GM12878 (cell line): ENCODE measurements around the gene RPUSD2. TPM values are rescaled to one million over a fixed set of nuclear protein-coding genes. Genes with fewer than 3 reads are reported as not detected.

Experiments
- ATAC-seq: fragments of 200-7000 bp; cut with Tn5 transposase; 3 replicates; pipeline ENCODE4 v1.9.1; 2020; ENCODE audit warnings: mild to moderate bottlenecking, moderate library complexity
- BruUV-seq: library from RNA; stranded (reverse); fragments of 400-500 nt; replicated peaks from 2 replicates; lab custom pipeline; 2021; lab: Mats Ljungman, UMichigan
- CTCF ChIA-PET: fragments of 300-600 bp; sonication (Branson Sonifier 250); formaldehyde crosslinking; extraction: SDS; loops from one replicate; lab custom pipeline; 2021; ENCODE audit warnings: inconsistent platforms; lab: Yijun Ruan, JAX
- POLR2A ChIA-PET: fragments of 350-600 bp; formaldehyde crosslinking; extraction: SDS; loops from one replicate; lab custom pipeline; 2021; ENCODE audit warnings: inconsistent platforms; lab: Charles Lee
- RAD21 ChIA-PET: fragments of 300-600 bp; sonication (Branson Sonifier 250); formaldehyde crosslinking; loops from one replicate; lab custom pipeline; 2023; ENCODE audit warnings: antibody characterized with exemption; ENCODE audit not compliant: unreplicated experiment; lab: Charles Lee
- SMC1A ChIA-PET: fragments of 300-600 bp; sonication (Branson Sonifier 250); formaldehyde crosslinking; loops from one replicate; lab custom pipeline; 2023; ENCODE audit not compliant: unreplicated experiment, uncharacterized antibody; lab: Charles Lee
- DNase-seq: peaks from one replicate; pipeline ENCODE4 v3.0.0-alpha.2; 2011; ENCODE audit warnings: low read depth, low spot score
- FAIRE-seq: peaks from 3 replicates; lab custom pipeline; 2011; peaks lifted over from hg19 to GRCh38; lab: Jason Lieb, UNC
- H2AFZ ChIP-seq: 2 replicates; pipeline ENCODE4 v1.6.0; 2011; ENCODE audit warnings: low read depth, low read length, control low read depth; ENCODE audit not compliant: control insufficient read depth
- H3K27ac ChIP-seq: 2 replicates; pipeline ENCODE4 v1.5.1; 2011; ENCODE audit warnings: control low read depth; ENCODE audit not compliant: control insufficient read depth, insufficient read depth
- H3K27me3 ChIP-seq, 2 experiments: replicated peaks in 1 of 2; 2 replicates each; pipeline versions ENCODE4 v1.6.0 to v1.6.1; 2011; ENCODE audit warnings: low read length in 1 of 2; ENCODE audit not compliant: control insufficient read depth in 2 of 2, insufficient read depth in 2 of 2
- H3K36me3 ChIP-seq, 2 experiments: 2 replicates each; pipeline ENCODE4 v1.5.1; 2011; ENCODE audit warnings: low read length in 1 of 2; ENCODE audit not compliant: control insufficient read depth in 2 of 2, insufficient read depth in 2 of 2
- H3K4me1 ChIP-seq: 2 replicates; pipeline ENCODE4 v1.6.1; 2011; ENCODE audit warnings: mild to moderate bottlenecking, low read length, moderate library complexity, mixed read lengths; ENCODE audit not compliant: control insufficient read depth, insufficient read depth
- H3K4me2 ChIP-seq: 2 replicates; pipeline ENCODE4 v1.6.0; 2011; ENCODE audit warnings: control low read depth; ENCODE audit not compliant: control insufficient read depth, insufficient read depth
- H3K4me3 ChIP-seq: fragments of 200-600 bp; sonication (generic); 2 replicates; pipeline ENCODE4 v1.5.1; 2016
- H3K79me2 ChIP-seq: 2 replicates; pipeline ENCODE4 v1.6.0; 2011; ENCODE audit warnings: low read length; ENCODE audit not compliant: control insufficient read depth, insufficient read depth
- H3K9ac ChIP-seq: 2 replicates; pipeline ENCODE4 v1.8.0; 2011; ENCODE audit warnings: low read length, control low read depth, mixed read lengths; ENCODE audit not compliant: control insufficient read depth, insufficient read depth
- H3K9me3 ChIP-seq: replicated peaks from 3 replicates; pipeline ENCODE4 v1.5.1; 2011; ENCODE audit warnings: mild to moderate bottlenecking, low read length; ENCODE audit not compliant: control insufficient read depth, insufficient read depth
- H4K20me1 ChIP-seq: 2 replicates; pipeline ENCODE4 v1.6.0; 2011; ENCODE audit not compliant: control insufficient read depth, insufficient read depth
- BACH1 ChIP-seq: fragments of 450-650 bp; IDR thresholded peaks from 2 replicates; pipeline ENCODE4 v1.6.1; 2017; ENCODE audit warnings: mild to moderate bottlenecking, borderline replicate concordance
- BHLHE40 ChIP-seq, 2 experiments: fragments of 450-650 bp in 1 of 2; IDR thresholded peaks; 2 replicates each; pipeline ENCODE4 v1.6.1; 2011 to 2017; ENCODE audit warnings: low read depth in 2 of 2, borderline replicate concordance in 1 of 2, improper control_type of control experiment in 1 of 2, low read length in 1 of 2, mild to moderate bottlenecking in 1 of 2
- CHD2 ChIP-seq: IDR thresholded peaks from 2 replicates; pipeline ENCODE4 v1.6.1; 2011; ENCODE audit warnings: low read depth, low read length, improper control_type of control experiment, borderline replicate concordance
- CREB1 ChIP-seq: IDR thresholded peaks from 2 replicates; pipeline ENCODE4 v1.6.1; 2012; ENCODE audit warnings: low read depth, mild to moderate bottlenecking, inconsistent platforms
- CTCF ChIP-seq, 3 experiments: IDR thresholded peaks in 2 of 3; conservative IDR thresholded peaks in 1 of 3; 2 replicates each; pipeline ENCODE4 v1.5.1; 2011; ENCODE audit warnings: low read depth in 3 of 3, low read length in 3 of 3, mild to moderate bottlenecking in 3 of 3, control low read depth in 2 of 3, moderate library complexity in 2 of 3, inconsistent platforms in 1 of 3, mixed read lengths in 1 of 3; ENCODE audit not compliant: control insufficient read depth in 2 of 3, insufficient read depth in 1 of 3; ENCODE audit errors: extremely low read depth in 1 of 3
- EED ChIP-seq: sonication (generic); IDR thresholded peaks from 2 replicates; pipeline ENCODE4 v1.6.1; 2016; ENCODE audit warnings: antibody characterized with exemption, low read depth
- HDAC2 ChIP-seq: fragments of 200-600 bp; sonication (generic); IDR thresholded peaks from 2 replicates; pipeline ENCODE4 v1.6.1; 2017
- KAT2A ChIP-seq: conservative IDR thresholded peaks from 2 replicates; pipeline ENCODE4 v1.6.1; 2011; ENCODE audit warnings: low read depth, low read length; ENCODE audit not compliant: control insufficient read depth
- LARP7 ChIP-seq: fragments of 450-650 bp; IDR thresholded peaks from 2 replicates; pipeline ENCODE4 v1.6.1; 2017; ENCODE audit warnings: mild to moderate bottlenecking
- MAX ChIP-seq: IDR thresholded peaks from 2 replicates; pipeline ENCODE4 v1.6.1; 2012; ENCODE audit warnings: low read depth, low read length, improper control_type of control experiment
- PRDM15 ChIP-seq: fragments of 450-650 bp; formaldehyde crosslinking; IDR thresholded peaks from 2 replicates; pipeline ENCODE4 v1.4.0; 2020; ENCODE audit warnings: mild to moderate bottlenecking, moderate library complexity
- REST ChIP-seq: IDR thresholded peaks from 2 replicates; pipeline ENCODE4 v1.6.1; 2012; ENCODE audit warnings: mild to moderate bottlenecking, low read depth, low read length
- SMC3 ChIP-seq: IDR thresholded peaks from 2 replicates; pipeline ENCODE4 v1.6.1; 2011; ENCODE audit warnings: low read length, improper control_type of control experiment, borderline replicate concordance
- SRF ChIP-seq, 2 experiments: IDR thresholded peaks; 2 replicates each; pipeline ENCODE4 v1.6.1; 2011; ENCODE audit warnings: low read depth in 2 of 2, low read length in 2 of 2, mild to moderate bottlenecking in 1 of 2, moderate library complexity in 1 of 2
- in situ Hi-C: fragments of 300-500 bp; cut with MboI; formaldehyde crosslinking; loops from 9 replicates; pipeline ENCODE4 v1.14.3; 2018; ENCODE audit warnings: mixed read lengths
- intact Hi-C: fragments of 100-400 bp; cut with micrococcal nuclease; formaldehyde crosslinking; loops from one replicate; pipeline ENCODE4 v1.14.2; 2022; ENCODE audit not compliant: unreplicated experiment
- polyA plus RNA-seq, 11 experiments: library from polyadenylated mRNA; depleted of rRNA in 4 of 11; unstranded in 6 of 11; stranded (reverse) in 5 of 11; fragments of >200 nt; fragmentation: Nextera tagmentation in 4 of 11; fragmentation: Illumina TruSeq in 1 of 11; extraction: Ambion mirVana in 4 of 11; extraction: Trizol in 1 of 11; gene quantifications; 1 replicate in 1 of 11; 2 replicates in 10 of 11; pipeline versions ENCODE4 v1.2.1 to v1.2.3, GENCODE V29; 2011 to 2016; ENCODE audit warnings: inconsistent platforms in 2 of 11, missing spikeins in 2 of 11, low read depth in 1 of 11
- total RNA-seq, 4 experiments: library from RNA; depleted of rRNA in 3 of 4; stranded (reverse); fragments of >200 nt in 3 of 4; fragmentation: Illumina TruSeq in 1 of 4; extraction: Trizol in 1 of 4; gene quantifications; 2 replicates each; pipeline versions ENCODE4 v1.2.1 to v1.2.3, GENCODE V29; 2013 to 2021

The RPUSD2 gene
- total and polyA plus RNA-seq, 10 of the 15 experiments (the other 5 are each of a cell fraction or from before 2014, with no cell fraction given), result 4.0 to 33.3 (median 18.5) TPM

GRCh38 chr15:40563426-40563825 is 5.7 kb upstream of the RPUSD2 start:
- Histone ChIP-seq H2AFZ (no peak overlapping the region), H3K4me1 (peaks cover 18% of the 10 kb centered on the region), H4K20me1 (no peaks in the 10 kb centered on the region), H3K36me3 (peaks cover 0 to 10% of the 10 kb centered on the region in 2 experiments; a peak in 1 of 4 replicates), H3K9ac (no peak overlapping the region), H3K27ac (no peak overlapping the region), H3K4me3 (0 out of 2 replicates have a peak overlapping the region, but pooled peaks have one; percentile 20), H3K27me3 (no peaks in the 10 kb centered on the region), H3K4me2 (peak overlapping the region; percentile 72; the same call in 1 of the 2 replicates), H3K79me2 (peaks cover 46% of the 10 kb centered on the region), H3K9me3 (no peaks in the 10 kb centered on the region; the same call in 2 of the 3 replicates)
- CTCF ChIA-PET, result interaction anchor here (1.6 kb wide), 1 partner anchor 44 kb away, joined by 7 read pairs; no protein-coding TSS in a partner anchor
- POLR2A ChIA-PET, result interaction anchor here (0.6 to 1.6 kb wide), 5 partner anchors 10 to 25 kb away, joined by 3 to 5 read pairs (median 3); no protein-coding TSS in a partner anchor
- no peak for DNase-seq
- in situ Hi-C loops, result no loop called here
- FAIRE-seq, result no peak
- no TSS peak for BruUV-seq
- RAD21 ChIA-PET, result interaction anchor here (1.1 to 1.6 kb wide), 2 partner anchors 13 to 20 kb away, joined by 3 to 6 read pairs; no protein-coding TSS in a partner anchor
- SMC1A ChIA-PET, result interaction anchor here (1.7 to 1.8 kb wide), 2 partner anchors 13 to 22 kb away, joined by 5 to 9 read pairs; no protein-coding TSS in a partner anchor
- intact Hi-C loops, result no loop called here
- no peak for ATAC-seq
- no peak for TF ChIP-seq KAT2A
- no peak for TF ChIP-seq CHD2
- TF ChIP-seq SMC3, result no peak
- TF ChIP-seq BACH1, result no peak
- no peak for TF ChIP-seq HDAC2
- TF ChIP-seq CREB1, result no peak
- no peak for TF ChIP-seq SRF (IDR thresholded peaks at IDR 0.05; ENCODE audit: low read depth in 2 of 2, low read length in 2 of 2)
- no peak for TF ChIP-seq REST
- no peak for TF ChIP-seq PRDM15 (CRISPR knock-in tag)
- no peak for TF ChIP-seq CTCF (IDR thresholded peaks at IDR 0.05 in 2 of 3, conservative IDR thresholded peaks at IDR 0.05 in 1 of 3; ENCODE audit: control insufficient read depth in 2 of 3, extremely low read depth in 1 of 3, insufficient read depth in 1 of 3, low read depth in 3 of 3, low read length in 3 of 3)
- TF ChIP-seq MAX, result no peak
- no peak for TF ChIP-seq LARP7
- TF ChIP-seq BHLHE40 (IDR thresholded peaks at IDR 0.05; ENCODE audit: borderline replicate concordance in 1 of 2, low read depth in 2 of 2, low read length in 1 of 2), result no peak
- TF ChIP-seq EED, result no peak
